ENCODE results near the gene APC. TPM values are rescaled to one million over a fixed set of nuclear protein-coding genes. Genes with fewer than 3 reads are reported as not detected.

The APC gene
- total and polyA plus RNA-seq, 2 of the 8 experiments (the other 6 are each of a cell fraction or from before 2014, with no cell fraction given), result 6.8 to 41.9 TPM

- TF ChIP-seq ATF2 (IDR thresholded peaks at IDR 0.05; ENCODE audit: low read length), result no peak
- TF ChIP-seq CBX8 (IDR thresholded peaks at IDR 0.05; ENCODE audit: borderline replicate concordance, low read depth, low read length), result no peak
These were observed 110.6 kb downstream of the APC start (continued) for GRCh38 chr5:112848116-112848811.
